HG02852 (cell line): Measurements from ENCODE around the gene ADGRB3.
"Not testable (repeated sequence)": the region's sequence is repeated elsewhere in the genome, so short reads cannot be mapped to it uniquely, and the experiment has no call there.

Experiments
- ATAC-seq: cut with Tn5 transposase; IDR thresholded peaks from one replicate; pipeline ENCODE4 v1.9.1; 2021; ENCODE audit warnings: mild to moderate bottlenecking, moderate library complexity; ENCODE audit not compliant: unreplicated experiment

The ADGRB3 gene

GRCh38 chr6:69105288-69105687 is 470.2 kb downstream of the ADGRB3 start:
- no peak for ATAC-seq

GRCh38 chr6:69106511-69106910 is 471.4 kb downstream of the ADGRB3 start:
- ATAC-seq = no peak

- no peak for ATAC-seq
These were observed 476.2 kb downstream of the ADGRB3 start for GRCh38 chr6:69111301-69111700.

- ATAC-seq = no peak
These were observed 481.6 kb downstream of the ADGRB3 start for GRCh38 chr6:69116658-69117057.

- ATAC-seq = not testable (repeated sequence)
These were observed 486.7 kb downstream of the ADGRB3 start for GRCh38 chr6:69121461-69122406.

GRCh38 chr6:69122407-69122773 is 487.3 kb downstream of the ADGRB3 start:
- ATAC-seq = no peak

GRCh38 chr6:69128411-69128810 is 493.3 kb downstream of the ADGRB3 start:
- ATAC-seq = no peak

- no peak for ATAC-seq
These were observed 494.0 kb downstream of the ADGRB3 start for GRCh38 chr6:69129046-69129445.

- no peak for ATAC-seq
These were observed 500.8 kb downstream of the ADGRB3 start for GRCh38 chr6:69135927-69136326.

- no peak for ATAC-seq
These were observed 503.1 kb downstream of the ADGRB3 start for GRCh38 chr6:69138148-69138547.

- ATAC-seq = no peak
These were observed 503.9 kb downstream of the ADGRB3 start for GRCh38 chr6:69138893-69139494.

- no peak for ATAC-seq
These were observed 510.0 kb downstream of the ADGRB3 start for GRCh38 chr6:69145062-69145461.

GRCh38 chr6:69146385-69146784 is 511.3 kb downstream of the ADGRB3 start:
- ATAC-seq = no peak

- no peak for ATAC-seq
These were observed 520.4 kb downstream of the ADGRB3 start for GRCh38 chr6:69155467-69155866.

GRCh38 chr6:69162811-69163210 is 527.7 kb downstream of the ADGRB3 start:
- ATAC-seq = no peak

GRCh38 chr6:69164564-69165229 is 529.6 kb downstream of the ADGRB3 start:
- no peak for ATAC-seq

GRCh38 chr6:69179681-69180080 is 544.6 kb downstream of the ADGRB3 start:
- no peak for ATAC-seq

- ATAC-seq = no peak
These were observed 545.4 kb downstream of the ADGRB3 start for GRCh38 chr6:69180361-69181067.

- no peak for ATAC-seq
These were observed 546.9 kb downstream of the ADGRB3 start for GRCh38 chr6:69181964-69182363.

- ATAC-seq = no peak
These were observed 550.2 kb downstream of the ADGRB3 start for GRCh38 chr6:69185276-69185675.

- ATAC-seq = no peak
These were observed 567.7 kb downstream of the ADGRB3 start for GRCh38 chr6:69202768-69203167.
